Left lung (tissue), 10 donors: ENCODE results near the gene SLC2A4RG. TPM values are rescaled to one million over a fixed set of nuclear protein-coding genes. Genes with fewer than 3 reads are reported as not detected.

Experiments used
- ATAC-seq: fragments of 200-7000 bp; cut with Tn5 transposase; one replicate; pipeline ENCODE4 v1.9.1; 2020; ENCODE audit warnings: moderate library complexity
- DNase-seq, 4 donors: peaks; one replicate each; pipeline ENCODE4 v3.0.0-alpha.2; 2013 to 2020
- H3K27ac ChIP-seq, 2 donors: fragments of 200-600 bp; sonication (generic) in 1 of 2; one replicate each; pipeline versions ENCODE4 v1.5.0 to v1.8.0; 2020 to 2021
- H3K27me3 ChIP-seq, 2 donors: fragments of 200-600 bp; sonication (generic) in 1 of 2; one replicate each; pipeline versions ENCODE4 v1.5.0 to v1.8.0; 2020 to 2021
- H3K36me3 ChIP-seq, 2 donors: fragments of 200-600 bp; sonication (generic) in 1 of 2; one replicate each; pipeline versions ENCODE4 v1.5.0 to v1.8.0; 2020 to 2021
- H3K4me1 ChIP-seq, 2 donors: fragments of 200-600 bp; one replicate each; pipeline ENCODE4 v1.8.0; 2021
- H3K4me3 ChIP-seq, 2 donors: fragments of 200-600 bp; sonication (generic) in 1 of 2; one replicate each; pipeline versions ENCODE4 v1.5.0 to v1.8.0; 2020 to 2021; ENCODE audit warnings: mild to moderate bottlenecking in 1 of 2
- H3K9me3 ChIP-seq, 2 donors: fragments of 200-600 bp; sonication (generic) in 1 of 2; one replicate each; pipeline versions ENCODE4 v1.5.0 to v1.8.0; 2020 to 2021
- intact Hi-C, 2 donors: fragments of 100-400 bp; cut with DNase I; formaldehyde crosslinking; loops; one replicate each; pipeline versions ENCODE4 v1.11.2 to v1.14.2; 2022
- polyA plus RNA-seq, 6 donors: library from polyadenylated mRNA; unstranded; fragments of 120-200 nt; gene quantifications; one replicate each; pipeline ENCODE4 v1.2.1, GENCODE V29; 2013; ENCODE audit not compliant: insufficient read length in 6 of 6
- total RNA-seq, 2 donors: library from RNA; stranded (reverse); fragmentation: NEBNext Ultra II Directional; extraction: Animal tissue kit (Norgen Biotek cat#: 25700); gene quantifications; one replicate each; pipeline ENCODE4 v1.2.1, GENCODE V29; 2021
- TF ChIP-seq, protein P1 (sequence below), 2 donors: fragments of 200-600 bp; sonication (generic) in 1 of 2; IDR thresholded peaks; one replicate each; pipeline versions ENCODE4 v1.5.0 to v1.8.0; 2021; ENCODE audit warnings: antibody characterized with exemption in 2 of 2
- donor health status: DM: no; HTN: yes; CAD: no.
- donor health status: DM: no; HTN: no; CAD: no.

SLC2A4RG gene
- total and polyA plus RNA-seq, 8 donors, result 61.1 to 166 (median 97.4) TPM

DNA sequence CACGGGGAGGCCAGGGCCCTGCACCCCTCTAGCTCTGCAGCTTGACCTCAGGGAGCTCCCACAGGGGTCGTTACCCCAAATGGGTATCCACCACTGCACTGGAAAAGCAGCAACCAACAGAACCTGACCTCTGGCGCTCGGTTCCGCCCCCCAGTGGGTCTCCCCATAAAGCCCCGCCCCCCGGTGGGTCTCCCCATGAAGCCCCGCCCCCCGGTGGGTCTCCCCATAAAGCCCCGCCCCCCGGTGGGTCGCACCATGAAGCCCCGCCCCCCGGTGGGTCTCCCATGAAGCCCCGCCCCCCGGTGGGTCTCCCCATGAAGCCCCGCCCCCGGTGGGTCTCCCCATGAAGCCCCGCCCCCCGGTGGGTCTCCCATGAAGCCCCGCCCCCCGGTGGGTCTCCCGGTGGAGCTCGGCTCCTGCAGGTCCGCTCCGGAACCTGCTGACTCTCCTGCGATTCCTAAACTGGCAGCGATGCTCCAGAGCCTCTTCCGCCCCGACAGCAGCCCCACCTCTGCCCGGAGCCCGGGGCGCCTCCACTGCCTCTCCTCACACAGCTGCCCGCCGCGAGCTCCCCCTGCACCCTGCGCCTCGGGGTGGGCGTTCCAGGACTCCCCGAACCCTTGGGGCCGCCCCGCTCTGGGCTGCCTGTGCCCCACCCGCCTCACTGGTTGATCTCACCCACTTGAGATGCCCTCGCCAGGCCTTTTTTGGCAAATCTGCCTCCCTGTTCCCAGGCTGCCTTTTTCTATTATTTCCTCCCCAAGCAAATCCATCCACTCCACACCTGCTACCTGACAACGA, 12.1 kb downstream of the SLC2A4RG start:
- H3K9me3 ChIP-seq, result no peaks in the 10 kb centered on the region
- H3K36me3 ChIP-seq, result peaks cover 0 to 3% of the 10 kb centered on the region in 2 donors
- ATAC-seq (no peak), DNase-seq (peak in 1 of 4 donors; percentile 69)
- no peak overlapping the region for H3K4me3 ChIP-seq
- intact Hi-C loops, result no loop called here
- TF ChIP-seq, protein P1, sequence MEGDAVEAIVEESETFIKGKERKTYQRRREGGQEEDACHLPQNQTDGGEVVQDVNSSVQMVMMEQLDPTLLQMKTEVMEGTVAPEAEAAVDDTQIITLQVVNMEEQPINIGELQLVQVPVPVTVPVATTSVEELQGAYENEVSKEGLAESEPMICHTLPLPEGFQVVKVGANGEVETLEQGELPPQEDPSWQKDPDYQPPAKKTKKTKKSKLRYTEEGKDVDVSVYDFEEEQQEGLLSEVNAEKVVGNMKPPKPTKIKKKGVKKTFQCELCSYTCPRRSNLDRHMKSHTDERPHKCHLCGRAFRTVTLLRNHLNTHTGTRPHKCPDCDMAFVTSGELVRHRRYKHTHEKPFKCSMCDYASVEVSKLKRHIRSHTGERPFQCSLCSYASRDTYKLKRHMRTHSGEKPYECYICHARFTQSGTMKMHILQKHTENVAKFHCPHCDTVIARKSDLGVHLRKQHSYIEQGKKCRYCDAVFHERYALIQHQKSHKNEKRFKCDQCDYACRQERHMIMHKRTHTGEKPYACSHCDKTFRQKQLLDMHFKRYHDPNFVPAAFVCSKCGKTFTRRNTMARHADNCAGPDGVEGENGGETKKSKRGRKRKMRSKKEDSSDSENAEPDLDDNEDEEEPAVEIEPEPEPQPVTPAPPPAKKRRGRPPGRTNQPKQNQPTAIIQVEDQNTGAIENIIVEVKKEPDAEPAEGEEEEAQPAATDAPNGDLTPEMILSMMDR (IDR thresholded peaks at IDR 0.05), result no peak
- peak overlapping the region in 1 of 2 donors; percentile 41 for H3K27ac ChIP-seq
- no peaks in the 10 kb centered on the region for H3K4me1 ChIP-seq
- no peaks in the 10 kb centered on the region for H3K27me3 ChIP-seq

DNA sequence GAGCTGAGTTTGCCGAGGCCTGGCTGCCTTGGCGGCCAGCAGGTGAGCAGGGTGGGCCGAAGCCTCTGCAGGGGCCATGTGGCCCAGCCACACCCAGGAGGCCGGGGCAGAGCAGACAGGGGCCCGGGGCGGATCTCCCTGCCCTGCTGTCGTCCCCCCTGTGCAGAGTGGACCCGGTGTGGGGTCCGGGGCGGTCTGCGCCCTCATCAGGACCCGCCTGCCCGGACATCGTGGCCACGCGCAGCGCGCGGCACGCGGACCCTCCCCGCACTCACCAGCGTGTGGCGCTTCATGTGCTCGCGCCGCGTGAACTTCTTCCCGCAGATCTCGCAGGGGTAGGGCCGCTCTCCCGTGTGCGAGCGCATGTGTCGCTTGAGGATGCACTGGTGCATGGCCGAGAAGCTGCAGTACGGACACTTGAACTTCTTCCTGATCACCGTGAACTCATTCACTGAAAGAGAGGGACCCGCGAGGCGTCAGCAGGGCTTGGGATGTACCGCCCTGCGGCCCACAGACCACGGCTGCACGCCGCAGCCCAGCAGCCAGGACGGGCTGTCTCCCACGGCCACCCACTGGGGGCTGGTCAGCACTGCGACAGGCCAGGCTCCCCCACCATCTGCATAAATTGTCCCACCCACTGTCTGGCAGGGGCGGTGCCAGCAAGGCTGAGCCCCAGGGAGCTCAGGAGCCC, 13.0 kb downstream of the SLC2A4RG start:
- Histone ChIP-seq H3K27me3 (no peaks in the 10 kb centered on the region), H3K27ac (no peak overlapping the region), H3K4me1 (no peaks in the 10 kb centered on the region), H3K36me3 (no peaks in the 10 kb centered on the region), H3K9me3 (no peaks in the 10 kb centered on the region), H3K4me3 (no peak overlapping the region)
- peak in 1 of 4 donors; percentile 71 for DNase-seq
- no peak for ATAC-seq
- intact Hi-C loops, result no loop called here
- TF ChIP-seq, protein P1 (IDR thresholded peaks at IDR 0.05), result no peak

DNA sequence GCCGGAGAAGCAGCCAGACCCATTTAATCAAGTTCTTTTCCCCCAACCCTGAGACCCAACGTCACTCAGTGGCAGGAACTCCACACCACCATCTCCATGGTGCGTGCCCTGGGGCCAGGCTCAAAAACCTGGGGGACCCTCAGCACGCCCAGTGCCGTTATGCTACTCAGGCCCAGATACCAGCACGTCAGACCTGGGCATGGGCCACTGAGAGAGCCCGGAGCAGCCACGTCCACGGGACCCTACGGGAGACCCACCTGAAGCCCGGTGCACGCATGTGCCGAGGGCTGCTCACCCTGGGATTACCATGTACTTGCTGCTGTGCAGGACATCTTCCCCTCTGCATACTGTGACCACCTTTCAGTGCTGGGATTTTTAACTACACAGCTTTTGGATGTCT, 13.8 kb downstream of the SLC2A4RG start:
- TF ChIP-seq, protein P1 (IDR thresholded peaks at IDR 0.05), result no peak
- no peak overlapping the region for H3K4me3 ChIP-seq
- no peaks in the 10 kb centered on the region for H3K36me3 ChIP-seq
- H3K4me1 ChIP-seq, result no peaks in the 10 kb centered on the region
- no peak overlapping the region for H3K27ac ChIP-seq
- intact Hi-C loops, result no loop called here
- no peaks in the 10 kb centered on the region for H3K27me3 ChIP-seq
- H3K9me3 ChIP-seq, result no peaks in the 10 kb centered on the region
- DNase-seq (peak in 1 of 4 donors; percentile 55), ATAC-seq (no peak)

DNA sequence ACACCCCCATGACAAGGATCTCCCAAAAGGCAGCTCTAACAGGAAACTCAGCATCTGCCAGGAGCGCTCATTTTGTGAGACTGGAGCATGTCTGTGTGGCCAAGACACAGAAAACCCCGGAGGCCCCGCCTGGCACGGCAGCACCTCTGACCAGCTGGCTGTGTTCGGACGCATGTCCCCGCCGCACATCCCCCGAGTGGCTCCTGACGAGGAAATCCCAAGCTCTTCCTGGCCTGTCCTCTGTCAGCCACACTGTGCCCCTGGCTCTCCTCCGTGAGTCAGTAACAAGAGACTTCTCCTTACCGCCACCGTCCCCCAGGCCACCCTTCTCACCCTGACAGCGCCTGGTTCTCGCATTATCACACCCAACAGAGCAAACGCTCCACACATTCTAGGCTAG, 14.4 kb downstream of the SLC2A4RG start:
- H3K4me1 ChIP-seq, result no peaks in the 10 kb centered on the region
- no peaks in the 10 kb centered on the region for H3K9me3 ChIP-seq
- ATAC-seq, result no peak
- no peak overlapping the region for H3K4me3 ChIP-seq
- TF ChIP-seq, protein P1 (IDR thresholded peaks at IDR 0.05), result no peak
- intact Hi-C loops, result no loop called here
- peak in 1 of 4 donors; percentile 58 for DNase-seq
- H3K27ac ChIP-seq, result no peak overlapping the region
- no peaks in the 10 kb centered on the region for H3K27me3 ChIP-seq
- no peaks in the 10 kb centered on the region for H3K36me3 ChIP-seq

DNA sequence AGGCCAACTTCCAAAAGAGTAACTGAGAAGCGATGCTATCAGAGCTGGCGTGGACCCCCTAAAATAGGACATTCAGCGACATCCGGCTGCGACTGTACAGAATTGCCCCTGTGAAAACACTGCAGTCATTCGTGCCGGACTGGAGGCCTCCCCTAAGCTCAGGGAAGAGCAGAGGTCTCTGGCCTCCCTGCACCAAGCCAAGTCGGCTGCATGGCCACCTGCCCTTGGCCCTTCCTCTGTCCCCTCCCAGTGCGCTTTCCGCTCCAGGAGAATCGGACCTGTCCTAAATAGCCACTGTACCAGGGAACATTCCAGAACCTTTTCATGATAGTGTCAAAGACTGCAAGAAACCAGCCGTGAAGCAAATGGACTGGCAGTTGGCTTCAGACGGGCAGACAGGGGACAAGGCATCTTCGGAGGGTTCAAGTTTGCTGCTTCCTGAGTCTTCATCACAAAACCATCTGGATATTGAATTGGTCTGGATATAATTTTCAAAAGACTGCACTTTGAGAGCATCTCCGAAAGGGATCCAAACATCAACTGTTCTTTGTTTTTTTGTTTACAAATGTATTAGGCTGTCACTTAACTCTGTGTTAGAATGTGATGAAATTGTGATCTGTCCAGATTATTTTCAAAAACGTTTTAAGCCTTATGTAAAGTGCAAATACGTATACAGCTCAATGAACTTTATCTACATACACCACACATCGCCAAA, 16.5 kb downstream of the SLC2A4RG start:
- no peak overlapping the region for H3K27ac ChIP-seq
- intact Hi-C loops, result no loop called here
- H3K36me3 ChIP-seq, result no peaks in the 10 kb centered on the region
- H3K27me3 ChIP-seq, result no peaks in the 10 kb centered on the region
- H3K9me3 ChIP-seq, result no peaks in the 10 kb centered on the region
- ATAC-seq, result no peak
- TF ChIP-seq, protein P1 (IDR thresholded peaks at IDR 0.05), result no peak
- no peaks in the 10 kb centered on the region for H3K4me1 ChIP-seq
- peak in 1 of 4 donors; percentile 53 for DNase-seq
- H3K4me3 ChIP-seq, result no peak overlapping the region
